A549 treated with Hydrocortisone at 1 μM for 4 hours (cell line): ENCODE measurements around the gene TMEM187. TPM values are rescaled to one million over a fixed set of nuclear protein-coding genes. Genes with fewer than 3 reads are reported as not detected.

Source experiments
- total RNA-seq: library from RNA; stranded (reverse); fragments of 200-300 nt; extraction: Qiagen RNA extraction; gene quantifications from 5 replicates; pipeline ENCODE4 v1.2.3, GENCODE V29; 2022

TMEM187 gene, protein sequence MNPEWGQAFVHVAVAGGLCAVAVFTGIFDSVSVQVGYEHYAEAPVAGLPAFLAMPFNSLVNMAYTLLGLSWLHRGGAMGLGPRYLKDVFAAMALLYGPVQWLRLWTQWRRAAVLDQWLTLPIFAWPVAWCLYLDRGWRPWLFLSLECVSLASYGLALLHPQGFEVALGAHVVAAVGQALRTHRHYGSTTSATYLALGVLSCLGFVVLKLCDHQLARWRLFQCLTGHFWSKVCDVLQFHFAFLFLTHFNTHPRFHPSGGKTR
- 5.2 to 7.2 TPM (median 5.4 TPM) in 5 replicates for total RNA-seq

GRCh38 chrX:153972368-153973126, at the start of gene TMEM187:
Gene TMEM187 (plus strand): TSS chrX:153972754. CDS start chrX:153982063, 9,309 bp downstream.

GRCh38 chrX:153925739-153926551, 46.6 kb upstream of the TMEM187 start, which contains the start of gene ARHGAP4:
Gene ARHGAP4 (minus strand): TSS chrX:153926264. CDS start chrX:153926202, 62 bp downstream.

GRCh38 chrX:153934762-153935325, 37.7 kb upstream of the TMEM187 start, which contains the start of gene NAA10:
Gene NAA10 (minus strand): TSS chrX:153935037. CDS start chrX:153934904, 133 bp downstream.

DNA sequence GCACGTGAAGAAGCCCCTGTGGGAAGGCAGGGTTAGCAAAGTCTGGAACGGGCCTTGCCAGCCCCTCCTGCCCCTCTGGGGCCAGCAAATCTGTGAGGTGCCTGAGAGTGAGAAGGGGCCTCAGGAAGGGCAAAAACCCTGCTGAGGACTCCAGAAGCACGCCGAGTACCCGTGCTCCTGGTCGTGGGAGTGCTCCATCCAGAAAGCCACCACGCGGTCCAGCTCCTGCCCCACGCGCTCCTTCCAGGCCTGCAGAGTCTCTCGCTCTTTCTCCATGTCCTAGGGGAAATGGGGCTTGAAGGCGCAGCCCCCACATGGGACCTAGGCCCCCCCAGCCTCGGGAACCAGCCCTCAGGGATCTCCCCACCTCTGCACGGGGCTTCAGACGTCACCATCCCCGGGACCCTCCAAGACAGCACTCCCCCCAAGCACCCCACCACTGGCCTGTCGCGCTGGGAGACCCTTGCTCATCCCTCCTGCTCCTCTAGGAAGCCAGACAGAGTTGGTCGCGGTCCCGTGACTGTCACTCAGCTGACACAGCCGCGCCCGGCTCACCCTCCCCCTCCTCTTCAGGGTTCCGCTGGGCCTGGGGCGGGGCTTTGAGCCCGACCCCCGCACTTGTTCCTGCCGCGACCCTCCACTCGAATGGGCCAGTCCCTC, 28.3 kb upstream of the TMEM187 start, which contains the start of gene RENBP:
RENBP (minus strand) TSS at position 504 of the 660 bp plus-strand sequence; CDS start at position 471, 33 bp downstream.

GRCh38 chrX:153971450-153972367, 845 bp upstream of the TMEM187 start, which contains the start of gene HCFC1:
Gene HCFC1 (minus strand): TSS chrX:153971818. CDS start chrX:153970840, 978 bp downstream.

DNA sequence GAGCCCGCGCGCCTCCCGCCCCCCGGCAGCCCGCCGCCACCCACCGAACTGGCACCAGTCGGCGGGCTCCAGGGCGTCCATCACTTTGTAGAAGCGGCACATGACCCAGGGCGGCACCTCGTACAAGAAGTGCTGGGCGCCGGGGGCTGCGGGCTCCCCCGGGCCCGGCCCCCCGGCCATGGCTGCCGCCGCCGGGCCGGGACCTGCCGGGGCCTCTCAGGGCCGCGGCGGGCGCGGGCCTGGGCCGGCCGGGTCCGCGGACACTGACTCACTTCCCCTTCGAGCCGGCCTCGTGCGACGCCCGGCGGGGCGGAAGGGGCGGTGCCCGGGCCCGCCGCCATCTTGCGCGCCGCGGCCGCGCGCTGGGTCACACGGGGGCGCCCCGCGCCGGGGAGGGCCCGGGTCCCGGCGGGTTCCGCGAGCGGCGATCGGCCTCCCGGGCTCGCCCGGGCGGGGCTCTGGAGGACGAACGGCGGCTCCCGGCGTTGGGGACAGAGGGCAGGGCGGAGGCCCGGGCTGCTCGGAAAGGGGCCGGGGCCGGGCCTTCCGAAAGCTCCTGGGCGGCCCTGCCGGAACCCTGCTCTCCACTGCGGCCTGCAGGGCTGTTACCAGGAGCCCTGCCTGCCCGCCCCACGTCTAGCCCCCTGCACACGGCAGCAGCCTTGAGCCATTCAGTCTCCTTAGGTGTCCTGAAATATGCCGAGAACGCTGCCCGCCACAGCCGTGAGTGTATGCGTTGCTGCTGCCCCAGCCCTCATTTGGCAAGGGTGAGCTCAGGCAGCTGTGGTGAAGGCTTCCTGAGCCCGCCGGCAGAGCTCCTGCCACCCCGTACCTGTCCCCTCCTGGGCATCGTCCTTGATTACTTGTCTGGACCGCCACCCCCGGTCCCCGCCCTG, 47.3 kb downstream of the TMEM187 start, which contains the start of gene IRAK1:
IRAK1 (minus strand) TSS at position 270 of the 896 bp plus-strand sequence; CDS start at position 180, 90 bp downstream.

Other genes starting within 250 kb of the TMEM187 start
- 351 to 491 TPM (median 368 TPM) in 5 replicates for gene BCAP31, start 248.4 kb upstream of the TMEM187 start, total RNA-seq
- 2.5 to 4.0 TPM (median 3.6 TPM) in 5 replicates for gene ABCD1, start 247.9 kb upstream of the TMEM187 start, total RNA-seq
- gene PLXNB3, start 208.5 kb upstream of the TMEM187 start, total RNA-seq: 3.1 to 4.0 TPM (median 3.6 TPM) in 5 replicates
- gene SRPK3, start 191.7 kb upstream of the TMEM187 start, total RNA-seq: 0.02 to 0.13 TPM (median 0.05 TPM) in 4 of 5 replicates, not detected in the other
- gene IDH3G, start 178.4 kb upstream of the TMEM187 start, total RNA-seq: 58.1 to 62.0 TPM (median 60.2 TPM) in 5 replicates
- gene SSR4, start 178.1 kb upstream of the TMEM187 start, total RNA-seq: 313 to 452 TPM (median 397 TPM) in 5 replicates
- 2.9 to 3.7 TPM (median 3.4 TPM) in 5 replicates for gene PDZD4, start 142.2 kb upstream of the TMEM187 start, total RNA-seq
- gene L1CAM, start 86.6 kb upstream of the TMEM187 start, total RNA-seq: 16.9 to 22.0 TPM (median 19.7 TPM) in 5 replicates
- gene AVPR2, start 68.1 kb upstream of the TMEM187 start, total RNA-seq: 0.07 TPM in 1 of 5 replicates, not detected in the others
- gene ARHGAP4, start 46.5 kb upstream of the TMEM187 start, total RNA-seq: 1.3 to 2.1 TPM (median 1.4 TPM) in 5 replicates
- 197 to 239 TPM (median 216 TPM) in 5 replicates for gene NAA10, start 37.7 kb upstream of the TMEM187 start, total RNA-seq
- gene RENBP, start 28.1 kb upstream of the TMEM187 start, total RNA-seq: 0.10 to 0.36 TPM (median 0.18 TPM) in 4 of 5 replicates, not detected in the other
- 34.4 to 39.5 TPM (median 36.7 TPM) in 5 replicates for gene HCFC1, start 936 bp upstream of the TMEM187 start, total RNA-seq
- 201 to 219 TPM (median 215 TPM) in 5 replicates for gene IRAK1, start 47.1 kb downstream of the TMEM187 start, total RNA-seq
- gene MECP2, start 125.0 kb downstream of the TMEM187 start, total RNA-seq: 18.5 to 21.0 TPM (median 19.3 TPM) in 5 replicates
- gene OPN1LW, start 171.5 kb downstream of the TMEM187 start, total RNA-seq: not detected in 5 replicates
- gene OPN1MW, start 209.8 kb downstream of the TMEM187 start, total RNA-seq: not detected in 5 replicates
- not detected in 5 replicates for gene OPN1MW2, start 247.0 kb downstream of the TMEM187 start, total RNA-seq